Activated naive CD8-positive, alpha-beta T cell treated with anti-CD3 and anti-CD28 coated beads for 36 hours (primary cell): Measurements from ENCODE around the gene GLOD5. TPM values are rescaled to one million over a fixed set of nuclear protein-coding genes. Genes with fewer than 3 reads are reported as not detected.

Experiments
- DNase-seq: peaks from one replicate; pipeline ENCODE4 v3.0.0; 2021
- H3K27ac Mint-ChIP-seq: one replicate; pipeline ENCODE4 v1.8.0; 2022; ENCODE audit warnings: mild to moderate bottlenecking, moderate library complexity, mixed read lengths
- H3K27me3 Mint-ChIP-seq: one replicate; pipeline ENCODE4 v1.8.0; 2022; ENCODE audit warnings: mild to moderate bottlenecking, mixed read lengths
- H3K36me3 Mint-ChIP-seq: one replicate; pipeline ENCODE4 v1.8.0; 2021; ENCODE audit warnings: mild to moderate bottlenecking, mixed read lengths
- H3K4me1 Mint-ChIP-seq: one replicate; pipeline ENCODE4 v1.8.0; 2021; ENCODE audit warnings: mixed read lengths
- H3K4me3 Mint-ChIP-seq: one replicate; pipeline ENCODE4 v1.8.0; 2022; ENCODE audit warnings: mild to moderate bottlenecking, moderate library complexity, mixed read lengths
- H3K9me3 Mint-ChIP-seq: one replicate; pipeline ENCODE4 v1.8.0; 2022; ENCODE audit warnings: mixed read lengths
- total RNA-seq, 2 experiments: library from RNA; stranded (reverse); gene quantifications; one replicate each; pipeline ENCODE4 v1.2.3, GENCODE V29; 2021

Gene GLOD5
- not detected for total RNA-seq

- H3K27me3 Mint-ChIP-seq: no peaks in the 10 kb centered on the region
- no peaks in the 10 kb centered on the region for H3K9me3 Mint-ChIP-seq
- H3K36me3 Mint-ChIP-seq: no peaks in the 10 kb centered on the region
- no peak within 1 kb of the TSS for H3K4me3 Mint-ChIP-seq
- no peak within 1 kb of the TSS for H3K27ac Mint-ChIP-seq
- peaks cover 4% of the 10 kb centered on the region for H3K4me1 Mint-ChIP-seq
- peak; percentile 4 for DNase-seq
Measured at GRCh38 chrX:48761674-48762471, at the start of gene GLOD5. Gene GLOD5, plus strand, starts transcription at chrX:48761747. Its CDS starts 44 bp downstream, at chrX:48761791.

- Mint-ChIP-seq H3K4me1 (peaks cover 59% of the 10 kb centered on the region), H3K36me3 (peaks cover 28% of the 10 kb centered on the region), H3K27ac (peak overlapping the region; percentile 71), H3K27me3 (no peaks in the 10 kb centered on the region), H3K9me3 (peaks cover 16% of the 10 kb centered on the region), H3K4me3 (peak overlapping the region; percentile 24)
- DNase-seq: no peak
Measured at GRCh38 chrX:48711929-48712505, 49.5 kb upstream of the GLOD5 start.

GRCh38 chrX:48713847-48714246, 47.7 kb upstream of the GLOD5 start:
- Mint-ChIP-seq H3K4me1 (peaks cover 67% of the 10 kb centered on the region), H3K27me3 (no peaks in the 10 kb centered on the region), H3K36me3 (peaks cover 31% of the 10 kb centered on the region), H3K9me3 (peaks cover 19% of the 10 kb centered on the region), H3K4me3 (peak overlapping the region; percentile 6), H3K27ac (peak overlapping the region; percentile 58)
- no peak for DNase-seq

- no peak for DNase-seq
- peaks cover 19% of the 10 kb centered on the region for H3K9me3 Mint-ChIP-seq
- H3K27ac Mint-ChIP-seq: peak overlapping the region; percentile 47
- no peak overlapping the region for H3K4me3 Mint-ChIP-seq
- H3K36me3 Mint-ChIP-seq: peaks cover 31% of the 10 kb centered on the region
- peaks cover 71% of the 10 kb centered on the region for H3K4me1 Mint-ChIP-seq
- no peaks in the 10 kb centered on the region for H3K27me3 Mint-ChIP-seq
Measured at GRCh38 chrX:48714573-48714972, 47.0 kb upstream of the GLOD5 start.

GRCh38 chrX:48715072-48715471, 46.5 kb upstream of the GLOD5 start:
- H3K4me3 Mint-ChIP-seq: no peak overlapping the region
- H3K27ac Mint-ChIP-seq: peak overlapping the region; percentile 47
- peaks cover 19% of the 10 kb centered on the region for H3K9me3 Mint-ChIP-seq
- H3K4me1 Mint-ChIP-seq: peaks cover 71% of the 10 kb centered on the region
- H3K27me3 Mint-ChIP-seq: no peaks in the 10 kb centered on the region
- DNase-seq: no peak
- H3K36me3 Mint-ChIP-seq: peaks cover 31% of the 10 kb centered on the region

- peaks cover 64% of the 10 kb centered on the region for H3K4me1 Mint-ChIP-seq
- peaks cover 30% of the 10 kb centered on the region for H3K36me3 Mint-ChIP-seq
- no peaks in the 10 kb centered on the region for H3K27me3 Mint-ChIP-seq
- H3K9me3 Mint-ChIP-seq: peaks cover 19% of the 10 kb centered on the region
- peak overlapping the region; percentile 22 for H3K27ac Mint-ChIP-seq
- H3K4me3 Mint-ChIP-seq: no peak overlapping the region
- no peak for DNase-seq
Measured at GRCh38 chrX:48715876-48716502, 45.6 kb upstream of the GLOD5 start.

- no peak overlapping the region for H3K27ac Mint-ChIP-seq
- no peaks in the 10 kb centered on the region for H3K27me3 Mint-ChIP-seq
- H3K4me3 Mint-ChIP-seq: no peak overlapping the region
- H3K36me3 Mint-ChIP-seq: peaks cover 11% of the 10 kb centered on the region
- peaks cover 28% of the 10 kb centered on the region for H3K4me1 Mint-ChIP-seq
- H3K9me3 Mint-ChIP-seq: peaks cover 10% of the 10 kb centered on the region
- no peak for DNase-seq
Measured at GRCh38 chrX:48719958-48720357, 41.6 kb upstream of the GLOD5 start.

GRCh38 chrX:48720577-48721250, 40.8 kb upstream of the GLOD5 start:
- no peak overlapping the region for H3K4me3 Mint-ChIP-seq
- DNase-seq: no peak
- H3K27ac Mint-ChIP-seq: no peak overlapping the region
- H3K4me1 Mint-ChIP-seq: peaks cover 24% of the 10 kb centered on the region
- H3K27me3 Mint-ChIP-seq: no peaks in the 10 kb centered on the region
- H3K36me3 Mint-ChIP-seq: peaks cover 13% of the 10 kb centered on the region
- peaks cover 10% of the 10 kb centered on the region for H3K9me3 Mint-ChIP-seq

GRCh38 chrX:48721916-48722315, 39.6 kb upstream of the GLOD5 start:
- H3K4me1 Mint-ChIP-seq: peaks cover 23% of the 10 kb centered on the region
- no peak overlapping the region for H3K4me3 Mint-ChIP-seq
- no peaks in the 10 kb centered on the region for H3K27me3 Mint-ChIP-seq
- peaks cover 18% of the 10 kb centered on the region for H3K36me3 Mint-ChIP-seq
- H3K27ac Mint-ChIP-seq: no peak overlapping the region
- no peak for DNase-seq
- peaks cover 6% of the 10 kb centered on the region for H3K9me3 Mint-ChIP-seq

- no peak overlapping the region for H3K27ac Mint-ChIP-seq
- H3K4me3 Mint-ChIP-seq: no peak overlapping the region
Measured at GRCh38 chrX:48726596-48726995, 35.0 kb upstream of the GLOD5 start.

GRCh38 chrX:48728653-48729052, 32.9 kb upstream of the GLOD5 start:
- no peak overlapping the region for H3K27ac Mint-ChIP-seq
- DNase-seq: no peak
- no peaks in the 10 kb centered on the region for H3K27me3 Mint-ChIP-seq
- H3K9me3 Mint-ChIP-seq: peaks cover 22% of the 10 kb centered on the region
- H3K4me1 Mint-ChIP-seq: peaks cover 14% of the 10 kb centered on the region
- peaks cover 18% of the 10 kb centered on the region for H3K36me3 Mint-ChIP-seq
- H3K4me3 Mint-ChIP-seq: no peak overlapping the region

More at GRCh38 chrX:48726596-48726995, 35.0 kb upstream of the GLOD5 start:
- Mint-ChIP-seq H3K36me3 (peaks cover 20% of the 10 kb centered on the region), H3K9me3 (peaks cover 22% of the 10 kb centered on the region), H3K4me1 (peaks cover 16% of the 10 kb centered on the region), H3K27me3 (no peaks in the 10 kb centered on the region)
- DNase-seq: no peak

GRCh38 chrX:48736303-48736702, 25.2 kb upstream of the GLOD5 start:
- no peak for DNase-seq
- Mint-ChIP-seq H3K4me1 (peaks cover 15% of the 10 kb centered on the region), H3K27ac (peak overlapping the region; percentile 93), H3K36me3 (no peaks in the 10 kb centered on the region), H3K4me3 (peak overlapping the region; percentile 88), H3K9me3 (no peaks in the 10 kb centered on the region), H3K27me3 (no peaks in the 10 kb centered on the region)

- peak overlapping the region; percentile 93 for H3K27ac Mint-ChIP-seq
- no peak for DNase-seq
- H3K27me3 Mint-ChIP-seq: no peaks in the 10 kb centered on the region
- H3K36me3 Mint-ChIP-seq: no peaks in the 10 kb centered on the region
- peak overlapping the region; percentile 88 for H3K4me3 Mint-ChIP-seq
- H3K9me3 Mint-ChIP-seq: no peaks in the 10 kb centered on the region
- peaks cover 15% of the 10 kb centered on the region for H3K4me1 Mint-ChIP-seq
Measured at GRCh38 chrX:48736878-48737212, 24.7 kb upstream of the GLOD5 start.

- H3K4me3 Mint-ChIP-seq: peak overlapping the region; percentile 88
- H3K9me3 Mint-ChIP-seq: no peaks in the 10 kb centered on the region
- H3K27me3 Mint-ChIP-seq: no peaks in the 10 kb centered on the region
- no peaks in the 10 kb centered on the region for H3K36me3 Mint-ChIP-seq
- H3K27ac Mint-ChIP-seq: peak overlapping the region; percentile 93
- peak; percentile 88 for DNase-seq
- H3K4me1 Mint-ChIP-seq: peaks cover 15% of the 10 kb centered on the region
Measured at GRCh38 chrX:48737213-48737938, 24.2 kb upstream of the GLOD5 start.
